ENCODE results near the gene ATP1A2. TPM values are rescaled to one million over a fixed set of nuclear protein-coding genes. Genes with fewer than 3 reads are reported as not detected.
A peak's percentile ranks its signal among the peaks of the same experiment; 100 is the strongest.

The ATP1A2 gene
- total RNA-seq, 1 donor from 2014 or later: 0.49 TPM

DNA sequence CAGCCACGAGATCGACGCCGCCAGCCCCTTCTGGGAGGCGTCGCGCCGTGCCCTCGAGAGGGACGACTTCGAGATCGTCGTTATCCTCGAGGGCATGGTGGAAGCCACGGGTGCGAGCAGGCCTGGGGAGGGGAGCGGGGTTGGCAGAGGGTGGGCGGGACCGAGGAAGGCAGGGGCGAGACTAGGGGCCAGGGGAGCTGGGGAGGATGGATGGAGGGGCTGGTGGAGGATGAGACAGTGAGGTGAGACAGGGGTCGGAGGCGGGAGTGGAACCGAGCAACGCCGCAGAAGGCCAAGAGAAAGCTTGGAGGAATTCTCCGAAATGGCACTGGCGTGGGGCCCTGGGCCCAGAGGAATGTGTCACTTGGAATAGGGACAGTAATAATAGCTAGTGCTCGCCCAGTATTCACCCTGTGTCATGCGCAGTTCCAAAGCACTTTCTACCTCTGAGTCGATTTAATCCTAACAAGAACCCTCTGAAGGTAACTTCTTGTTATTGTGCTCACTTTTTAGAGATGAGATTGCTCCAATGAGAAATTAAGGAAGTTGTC, 30.7 kb upstream of the ATP1A2 start:
- DNase-seq (ENCODE audit: low spot score): no peak
- Mint-ChIP-seq H3K27me3 (ENCODE audit: unreplicated experiment) (peaks cover 31% of the 10 kb centered on the region), H3K4me1 (ENCODE audit: unreplicated experiment) (peaks cover 17% of the 10 kb centered on the region), H3K36me3 (ENCODE audit: low read depth, unreplicated experiment) (no peaks in the 10 kb centered on the region), H3K9me3 (ENCODE audit: unreplicated experiment) (no peaks in the 10 kb centered on the region), H3K4me3 (ENCODE audit: unreplicated experiment) (no peak overlapping the region), H3K27ac (ENCODE audit: unreplicated experiment) (no peak overlapping the region)
- TF ChIP-seq, protein P1, sequence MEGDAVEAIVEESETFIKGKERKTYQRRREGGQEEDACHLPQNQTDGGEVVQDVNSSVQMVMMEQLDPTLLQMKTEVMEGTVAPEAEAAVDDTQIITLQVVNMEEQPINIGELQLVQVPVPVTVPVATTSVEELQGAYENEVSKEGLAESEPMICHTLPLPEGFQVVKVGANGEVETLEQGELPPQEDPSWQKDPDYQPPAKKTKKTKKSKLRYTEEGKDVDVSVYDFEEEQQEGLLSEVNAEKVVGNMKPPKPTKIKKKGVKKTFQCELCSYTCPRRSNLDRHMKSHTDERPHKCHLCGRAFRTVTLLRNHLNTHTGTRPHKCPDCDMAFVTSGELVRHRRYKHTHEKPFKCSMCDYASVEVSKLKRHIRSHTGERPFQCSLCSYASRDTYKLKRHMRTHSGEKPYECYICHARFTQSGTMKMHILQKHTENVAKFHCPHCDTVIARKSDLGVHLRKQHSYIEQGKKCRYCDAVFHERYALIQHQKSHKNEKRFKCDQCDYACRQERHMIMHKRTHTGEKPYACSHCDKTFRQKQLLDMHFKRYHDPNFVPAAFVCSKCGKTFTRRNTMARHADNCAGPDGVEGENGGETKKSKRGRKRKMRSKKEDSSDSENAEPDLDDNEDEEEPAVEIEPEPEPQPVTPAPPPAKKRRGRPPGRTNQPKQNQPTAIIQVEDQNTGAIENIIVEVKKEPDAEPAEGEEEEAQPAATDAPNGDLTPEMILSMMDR (IDR thresholded peaks at IDR 0.05; ENCODE audit: unreplicated experiment): no peak

DNA sequence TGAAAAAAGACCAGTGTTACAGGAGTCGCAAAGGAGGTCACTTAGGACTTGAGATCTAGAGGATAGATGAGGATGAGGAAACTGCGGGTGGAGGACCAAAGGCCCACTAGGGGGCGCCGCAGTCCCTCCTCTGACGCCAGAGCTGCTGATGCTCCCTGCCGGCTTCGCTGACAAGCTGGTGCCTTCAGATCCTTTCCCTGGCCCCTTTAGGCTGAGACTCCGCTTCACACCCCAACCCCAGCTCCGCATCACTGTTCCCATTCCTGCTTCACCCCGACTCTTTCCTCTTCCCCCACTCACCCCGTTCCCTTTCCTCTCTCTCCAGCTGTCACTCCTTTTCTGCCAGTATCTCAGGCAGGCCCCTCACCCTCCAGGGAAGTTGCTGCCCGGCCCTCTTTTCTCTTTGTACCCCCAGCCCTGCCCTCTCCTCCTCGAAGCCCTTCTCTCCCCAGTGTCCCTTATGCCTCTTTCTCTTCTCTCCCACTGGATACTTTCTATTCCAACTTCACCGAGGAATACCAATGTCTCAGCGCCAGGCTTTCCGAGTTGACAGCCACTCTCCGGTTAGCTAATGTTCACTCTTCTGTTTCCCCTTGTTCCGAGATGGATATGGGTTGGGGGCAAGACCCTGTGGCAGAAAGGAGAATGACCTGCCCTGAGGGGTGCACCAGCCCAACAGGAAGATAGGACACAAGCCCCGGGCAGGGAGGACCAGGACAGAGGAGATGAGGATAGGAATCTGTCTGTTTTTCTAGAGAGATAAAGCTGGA, 29.7 kb upstream of the ATP1A2 start:
- H3K27me3 Mint-ChIP-seq (ENCODE audit: unreplicated experiment): peaks cover 30% of the 10 kb centered on the region
- TF ChIP-seq, protein P1 (IDR thresholded peaks at IDR 0.05; ENCODE audit: unreplicated experiment): peak; percentile 76
- peak; percentile 88 for DNase-seq (ENCODE audit: low spot score)
- H3K27ac Mint-ChIP-seq (ENCODE audit: unreplicated experiment): no peak overlapping the region
- no peaks in the 10 kb centered on the region for H3K36me3 Mint-ChIP-seq (ENCODE audit: low read depth, unreplicated experiment)
- no peaks in the 10 kb centered on the region for H3K9me3 Mint-ChIP-seq (ENCODE audit: unreplicated experiment)
- H3K4me3 Mint-ChIP-seq (ENCODE audit: unreplicated experiment): no peak overlapping the region
- H3K4me1 Mint-ChIP-seq (ENCODE audit: unreplicated experiment): peaks cover 17% of the 10 kb centered on the region

DNA sequence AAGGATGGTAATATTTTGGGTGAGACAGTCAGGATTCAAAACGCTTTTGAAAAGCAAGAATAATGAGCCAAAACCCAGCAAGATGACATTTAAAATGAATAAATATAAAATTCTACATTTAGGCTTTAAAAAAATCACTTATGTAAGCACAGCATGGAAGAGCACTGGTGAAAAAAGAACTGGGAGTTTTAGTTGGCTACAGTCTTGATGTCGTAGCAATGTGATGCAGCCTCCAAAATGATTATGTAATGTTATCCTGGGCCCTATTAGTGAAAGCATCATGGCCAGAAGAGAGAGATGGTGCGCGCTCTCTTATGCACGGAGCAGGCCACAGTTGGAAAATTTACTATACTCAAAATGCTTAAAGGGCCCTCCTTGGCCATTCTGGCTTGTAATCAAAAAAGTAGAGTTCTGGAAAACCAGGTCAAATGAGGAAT, 29.1 kb upstream of the ATP1A2 start:
- H3K27me3 Mint-ChIP-seq (ENCODE audit: unreplicated experiment): peaks cover 26% of the 10 kb centered on the region

DNA sequence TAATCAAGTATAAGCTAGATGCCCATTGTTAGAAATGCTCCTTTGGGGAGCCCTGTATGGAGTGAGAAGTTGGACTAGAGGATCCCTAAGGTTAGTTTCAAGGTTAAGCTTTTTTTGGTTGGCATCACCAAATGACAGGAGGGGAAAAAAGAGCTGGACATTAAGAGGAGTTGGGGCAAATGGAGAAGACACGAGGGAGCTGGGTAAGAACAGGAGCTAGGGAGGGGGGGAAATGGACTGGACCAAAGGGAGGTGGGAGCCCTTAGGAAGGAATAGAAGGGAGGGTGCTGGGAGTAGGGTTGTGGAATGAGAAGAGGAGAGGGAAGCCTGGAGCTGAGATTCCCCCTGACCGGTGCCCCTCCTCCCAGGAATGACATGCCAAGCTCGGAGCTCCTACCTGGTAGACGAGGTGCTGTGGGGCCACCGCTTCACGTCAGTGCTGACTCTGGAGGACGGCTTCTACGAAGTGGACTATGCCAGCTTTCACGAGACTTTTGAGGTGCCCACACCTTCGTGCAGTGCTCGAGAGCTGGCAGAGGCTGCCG, 28.4 kb upstream of the ATP1A2 start:
- Mint-ChIP-seq H3K36me3 (ENCODE audit: low read depth, unreplicated experiment) (peaks cover 3% of the 10 kb centered on the region), H3K4me1 (ENCODE audit: unreplicated experiment) (peaks cover 10% of the 10 kb centered on the region), H3K4me3 (ENCODE audit: unreplicated experiment) (no peak overlapping the region), H3K27me3 (ENCODE audit: unreplicated experiment) (peaks cover 22% of the 10 kb centered on the region), H3K9me3 (ENCODE audit: unreplicated experiment) (no peaks in the 10 kb centered on the region), H3K27ac (ENCODE audit: unreplicated experiment) (no peak overlapping the region)
- DNase-seq (ENCODE audit: low spot score): no peak
- TF ChIP-seq, protein P1 (IDR thresholded peaks at IDR 0.05; ENCODE audit: unreplicated experiment): no peak

More for the DNA sequence above, 29.1 kb upstream of the ATP1A2 start:
- no peaks in the 10 kb centered on the region for H3K36me3 Mint-ChIP-seq (ENCODE audit: low read depth, unreplicated experiment)
- peaks cover 17% of the 10 kb centered on the region for H3K4me1 Mint-ChIP-seq (ENCODE audit: unreplicated experiment)
- TF ChIP-seq, protein P1 (IDR thresholded peaks at IDR 0.05; ENCODE audit: unreplicated experiment): no peak
- H3K9me3 Mint-ChIP-seq (ENCODE audit: unreplicated experiment): no peaks in the 10 kb centered on the region
- no peak for DNase-seq (ENCODE audit: low spot score)
- no peak overlapping the region for H3K27ac Mint-ChIP-seq (ENCODE audit: unreplicated experiment)
- H3K4me3 Mint-ChIP-seq (ENCODE audit: unreplicated experiment): no peak overlapping the region

DNA sequence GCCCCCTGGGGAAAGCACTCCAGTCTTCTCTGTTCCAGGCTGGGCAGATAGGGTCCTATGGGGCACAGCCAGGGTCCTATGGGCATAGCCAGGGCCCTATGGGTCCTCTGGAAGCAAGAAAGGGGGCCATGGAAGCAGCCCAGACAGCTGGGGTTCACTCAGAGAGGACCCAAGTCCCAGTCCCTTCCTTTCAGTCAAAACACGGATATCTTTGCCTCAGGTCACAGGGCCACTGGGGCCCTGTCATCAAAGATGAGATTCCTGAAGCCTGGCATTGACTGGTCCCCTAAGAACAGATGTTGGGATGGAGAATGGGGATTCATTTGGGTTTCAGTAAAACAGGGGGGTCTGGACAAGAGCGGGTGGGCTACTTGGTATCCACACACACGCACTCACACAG, 25.7 kb upstream of the ATP1A2 start:
- peaks cover 14% of the 10 kb centered on the region for H3K27me3 Mint-ChIP-seq (ENCODE audit: unreplicated experiment)
- H3K4me1 Mint-ChIP-seq (ENCODE audit: unreplicated experiment): peaks cover 3% of the 10 kb centered on the region
- no peak overlapping the region for H3K27ac Mint-ChIP-seq (ENCODE audit: unreplicated experiment)
- TF ChIP-seq, protein P1 (IDR thresholded peaks at IDR 0.05; ENCODE audit: unreplicated experiment): no peak
- DNase-seq (ENCODE audit: low spot score): no peak
- no peaks in the 10 kb centered on the region for H3K9me3 Mint-ChIP-seq (ENCODE audit: unreplicated experiment)
- H3K36me3 Mint-ChIP-seq (ENCODE audit: low read depth, unreplicated experiment): peaks cover 3% of the 10 kb centered on the region
- no peak overlapping the region for H3K4me3 Mint-ChIP-seq (ENCODE audit: unreplicated experiment)

Data from endothelial cell (in vitro differentiated cells).